GM23338 (cell line): ENCODE results near the gene ECE1. TPM values are rescaled to one million over a fixed set of nuclear protein-coding genes. Genes with fewer than 3 reads are reported as not detected.

ENCODE experiments used
- ATAC-seq: fragments of 200-7000 bp; cut with Tn5 transposase; 3 replicates; pipeline ENCODE4 v1.9.1; 2020
- DNase-seq: peaks from one replicate; pipeline ENCODE4 v3.0.0-alpha.2; 2015; ENCODE audit warnings: low spot score
- H2AFZ ChIP-seq: fragments of 200-600 bp; sonication (generic); 2 replicates; pipeline ENCODE4 v1.8.0; 2016; ENCODE audit warnings: antibody characterized with exemption, mild to moderate bottlenecking, moderate library complexity
- H3F3A ChIP-seq: fragments of 200-600 bp; sonication (generic); replicated peaks from 2 replicates; pipeline ENCODE4 v1.8.0; 2017; ENCODE audit warnings: antibody characterized with exemption, mixed run types, low read depth
- H3K27ac ChIP-seq: fragments of 200-600 bp; sonication (generic); 2 replicates; pipeline ENCODE4 v1.6.1; 2016; ENCODE audit warnings: low read depth
- H3K27me3 ChIP-seq: fragments of 200-600 bp; sonication (generic); 2 replicates; pipeline ENCODE4 v1.8.0; 2016; ENCODE audit warnings: mild to moderate bottlenecking, mixed run types, moderate library complexity; ENCODE audit not compliant: insufficient read depth
- H3K36me3 ChIP-seq: fragments of 200-600 bp; sonication (generic); 2 replicates; pipeline ENCODE4 v1.8.0; 2016; ENCODE audit warnings: mild to moderate bottlenecking; ENCODE audit not compliant: insufficient read depth
- H3K4me1 ChIP-seq: fragments of 200-600 bp; sonication (generic); 2 replicates; pipeline ENCODE4 v1.8.0; 2016; ENCODE audit warnings: mild to moderate bottlenecking, moderate library complexity; ENCODE audit not compliant: insufficient read depth
- H3K4me2 ChIP-seq: fragments of 200-600 bp; sonication (generic); 2 replicates; pipeline ENCODE4 v1.7.1; 2017; ENCODE audit warnings: mixed run types
- H3K4me3 ChIP-seq: fragments of 200-600 bp; sonication (generic); 2 replicates; pipeline ENCODE4 v1.6.1; 2016; ENCODE audit warnings: mixed run types
- H3K79me2 ChIP-seq: fragments of 200-600 bp; sonication (generic); replicated peaks from 2 replicates; pipeline ENCODE4 v1.8.0; 2017; ENCODE audit warnings: mild to moderate bottlenecking; ENCODE audit not compliant: insufficient read depth
- H3K9me2 ChIP-seq: fragments of 200-600 bp; sonication (generic); 2 replicates; pipeline ENCODE4 v1.8.0; 2017; ENCODE audit not compliant: insufficient read depth
- H4K20me1 ChIP-seq: fragments of 200-600 bp; sonication (generic); replicated peaks from 2 replicates; pipeline ENCODE4 v1.8.0; 2017; ENCODE audit warnings: mild to moderate bottlenecking; ENCODE audit not compliant: insufficient read depth
- H3K27ac Mint-ChIP-seq: 2 replicates; pipeline ENCODE4 v1.8.0; 2020; ENCODE audit warnings: inconsistent platforms, mild to moderate bottlenecking, moderate library complexity, mixed read lengths
- H3K27me3 Mint-ChIP-seq: 3 replicates; pipeline ENCODE4 v1.8.0; 2022; ENCODE audit warnings: low read depth, mild to moderate bottlenecking, moderate library complexity, mixed read lengths, inconsistent platforms; ENCODE audit not compliant: insufficient read depth, poor library complexity
- H3K36me3 Mint-ChIP-seq: 3 replicates; pipeline ENCODE4 v1.8.0; 2021; ENCODE audit warnings: low read depth, mild to moderate bottlenecking, inconsistent platforms, moderate library complexity, mixed read lengths
- H3K4me1 Mint-ChIP-seq: 3 replicates; pipeline ENCODE4 v1.8.0; 2020; ENCODE audit warnings: mild to moderate bottlenecking, inconsistent platforms, mixed read lengths
- H3K4me3 Mint-ChIP-seq: 3 replicates; pipeline ENCODE4 v1.8.0; 2021; ENCODE audit warnings: moderate library complexity, mild to moderate bottlenecking, inconsistent platforms, mixed read lengths
- H3K9me3 Mint-ChIP-seq: 3 replicates; pipeline ENCODE4 v1.8.0; 2020; ENCODE audit warnings: moderate library complexity, mild to moderate bottlenecking, inconsistent platforms, mixed read lengths
- CREB1 ChIP-seq: fragments of 250-450 bp; sonication (Bioruptor Pico); IDR thresholded peaks from 2 replicates; pipeline ENCODE4 v1.5.0; 2020; ENCODE audit warnings: low read depth, mild to moderate bottlenecking, moderate library complexity
- EZH2 ChIP-seq: fragments of 200-600 bp; sonication (generic); IDR thresholded peaks from one replicate; pipeline ENCODE4 v1.8.0; 2017; ENCODE audit warnings: antibody characterized with exemption, mild to moderate bottlenecking, low read depth; ENCODE audit not compliant: unreplicated experiment
- EZH2phosphoT487 ChIP-seq: fragments of 200-600 bp; sonication (generic); IDR thresholded peaks from one replicate; pipeline ENCODE4 v1.8.1; 2018; ENCODE audit warnings: antibody characterized with exemption; ENCODE audit not compliant: unreplicated experiment
- JUNB ChIP-seq: IDR thresholded peaks from one replicate; pipeline ENCODE4 v1.6.1; 2016; ENCODE audit warnings: antibody characterized with exemption; ENCODE audit not compliant: unreplicated experiment
- POLR2AphosphoS5 ChIP-seq: IDR thresholded peaks from 2 replicates; pipeline ENCODE4 v1.6.1; 2016; ENCODE audit warnings: antibody characterized with exemption, low read depth
- STAT1 ChIP-seq: IDR thresholded peaks from one replicate; pipeline ENCODE4 v1.6.1; 2016; ENCODE audit warnings: antibody characterized with exemption; ENCODE audit not compliant: unreplicated experiment
- ZNF114 ChIP-seq: fragments of 250-450 bp; sonication (Bioruptor Pico); IDR thresholded peaks from 2 replicates; pipeline ENCODE4 v1.5.0; 2020; ENCODE audit warnings: mild to moderate bottlenecking, moderate library complexity
- ZNF331 ChIP-seq: fragments of 250-450 bp; sonication (Bioruptor Pico); IDR thresholded peaks from 2 replicates; pipeline ENCODE4 v1.5.0; 2020; ENCODE audit warnings: low read depth, mild to moderate bottlenecking, moderate library complexity
- polyA plus RNA-seq: library from polyadenylated mRNA; unstranded; fragments of >200 nt; fragmentation: Nextera tagmentation; extraction: Ambion mirVana; gene quantifications from 2 replicates; pipeline ENCODE4 v1.2.1, GENCODE V29; 2016
- total RNA-seq: library from RNA; depleted of rRNA; stranded (reverse); fragments of >200 nt; shearing (Covaris generic); gene quantifications from 2 replicates; pipeline ENCODE4 v1.2.3, GENCODE V29; 2014
- TF ChIP-seq, protein P1 (sequence below), 2 experiments: fragments of 200-600 bp in 1 of 2; sonication (generic) in 1 of 2; conservative IDR thresholded peaks; 2 replicates each; pipeline versions ENCODE4 v1.5.1 to v1.6.1; 2016 to 2017; ENCODE audit warnings: antibody characterized with exemption in 2 of 2, low read depth in 2 of 2, mild to moderate bottlenecking in 2 of 2, moderate library complexity in 1 of 2
- TF ChIP-seq, protein P2 (sequence below): IDR thresholded peaks from 2 replicates; pipeline ENCODE4 v1.6.1; 2016; ENCODE audit warnings: antibody characterized with exemption
- TF ChIP-seq, protein P3 (sequence below): fragments of 250-450 bp; sonication (Bioruptor Pico); IDR thresholded peaks from 2 replicates; pipeline ENCODE4 v1.5.0; 2020; ENCODE audit warnings: mild to moderate bottlenecking, moderate library complexity

Gene ECE1
- total and polyA plus RNA-seq, 2 experiments from 2014 or later, result 11.0 to 45.0 TPM

DNA sequence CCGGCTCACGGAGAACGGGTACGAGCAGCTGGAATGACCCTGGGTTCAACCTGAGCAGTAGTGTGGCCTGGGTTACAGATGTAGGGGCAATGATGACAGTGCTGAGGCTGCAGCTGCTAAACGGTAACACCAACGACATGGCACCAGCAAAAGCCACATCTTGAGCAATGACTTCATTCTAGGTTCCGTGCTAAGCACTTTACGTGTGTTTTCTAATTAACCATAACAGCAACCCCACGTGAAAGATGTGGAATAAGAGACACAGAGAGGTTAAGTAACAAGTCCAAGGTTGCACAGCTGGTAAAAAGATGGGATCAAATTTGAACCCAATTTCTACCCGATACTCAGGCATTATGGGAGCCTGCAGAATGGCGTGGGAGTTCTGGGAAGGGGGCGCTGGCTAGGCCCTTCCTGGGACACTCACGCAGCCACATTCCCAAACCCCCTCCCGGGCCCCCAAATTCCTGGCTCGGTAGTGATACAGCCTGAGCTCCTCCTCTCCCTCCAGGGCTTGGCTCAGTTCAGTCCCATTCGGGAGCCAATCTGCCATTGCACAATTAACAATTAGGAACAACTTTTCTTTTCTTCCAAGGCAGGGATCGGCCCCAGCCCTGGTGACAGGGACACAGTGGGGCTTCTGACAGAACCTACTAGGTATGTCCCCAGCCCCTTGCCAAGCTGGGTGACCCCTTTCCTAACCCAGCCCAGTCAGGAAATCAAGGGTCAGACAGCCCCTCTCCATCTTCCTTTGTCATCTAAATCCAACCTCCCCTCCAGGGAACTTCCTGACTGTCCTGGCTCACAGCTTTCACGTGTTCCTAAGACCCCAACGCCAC, 23.8 kb upstream of the ECE1 start (continued):
- TF ChIP-seq, protein P1, sequence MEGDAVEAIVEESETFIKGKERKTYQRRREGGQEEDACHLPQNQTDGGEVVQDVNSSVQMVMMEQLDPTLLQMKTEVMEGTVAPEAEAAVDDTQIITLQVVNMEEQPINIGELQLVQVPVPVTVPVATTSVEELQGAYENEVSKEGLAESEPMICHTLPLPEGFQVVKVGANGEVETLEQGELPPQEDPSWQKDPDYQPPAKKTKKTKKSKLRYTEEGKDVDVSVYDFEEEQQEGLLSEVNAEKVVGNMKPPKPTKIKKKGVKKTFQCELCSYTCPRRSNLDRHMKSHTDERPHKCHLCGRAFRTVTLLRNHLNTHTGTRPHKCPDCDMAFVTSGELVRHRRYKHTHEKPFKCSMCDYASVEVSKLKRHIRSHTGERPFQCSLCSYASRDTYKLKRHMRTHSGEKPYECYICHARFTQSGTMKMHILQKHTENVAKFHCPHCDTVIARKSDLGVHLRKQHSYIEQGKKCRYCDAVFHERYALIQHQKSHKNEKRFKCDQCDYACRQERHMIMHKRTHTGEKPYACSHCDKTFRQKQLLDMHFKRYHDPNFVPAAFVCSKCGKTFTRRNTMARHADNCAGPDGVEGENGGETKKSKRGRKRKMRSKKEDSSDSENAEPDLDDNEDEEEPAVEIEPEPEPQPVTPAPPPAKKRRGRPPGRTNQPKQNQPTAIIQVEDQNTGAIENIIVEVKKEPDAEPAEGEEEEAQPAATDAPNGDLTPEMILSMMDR (conservative IDR thresholded peaks at IDR 0.05; ENCODE audit: low read depth in 2 of 2), result no peak
- TF ChIP-seq JUNB (no peak), ZNF331 (CRISPR knock-in tag) (no peak), EZH2phosphoT487 (no peak), EZH2 (no peak)
- TF ChIP-seq, protein P2, sequence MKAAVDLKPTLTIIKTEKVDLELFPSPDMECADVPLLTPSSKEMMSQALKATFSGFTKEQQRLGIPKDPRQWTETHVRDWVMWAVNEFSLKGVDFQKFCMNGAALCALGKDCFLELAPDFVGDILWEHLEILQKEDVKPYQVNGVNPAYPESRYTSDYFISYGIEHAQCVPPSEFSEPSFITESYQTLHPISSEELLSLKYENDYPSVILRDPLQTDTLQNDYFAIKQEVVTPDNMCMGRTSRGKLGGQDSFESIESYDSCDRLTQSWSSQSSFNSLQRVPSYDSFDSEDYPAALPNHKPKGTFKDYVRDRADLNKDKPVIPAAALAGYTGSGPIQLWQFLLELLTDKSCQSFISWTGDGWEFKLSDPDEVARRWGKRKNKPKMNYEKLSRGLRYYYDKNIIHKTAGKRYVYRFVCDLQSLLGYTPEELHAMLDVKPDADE, result no peak

DNA sequence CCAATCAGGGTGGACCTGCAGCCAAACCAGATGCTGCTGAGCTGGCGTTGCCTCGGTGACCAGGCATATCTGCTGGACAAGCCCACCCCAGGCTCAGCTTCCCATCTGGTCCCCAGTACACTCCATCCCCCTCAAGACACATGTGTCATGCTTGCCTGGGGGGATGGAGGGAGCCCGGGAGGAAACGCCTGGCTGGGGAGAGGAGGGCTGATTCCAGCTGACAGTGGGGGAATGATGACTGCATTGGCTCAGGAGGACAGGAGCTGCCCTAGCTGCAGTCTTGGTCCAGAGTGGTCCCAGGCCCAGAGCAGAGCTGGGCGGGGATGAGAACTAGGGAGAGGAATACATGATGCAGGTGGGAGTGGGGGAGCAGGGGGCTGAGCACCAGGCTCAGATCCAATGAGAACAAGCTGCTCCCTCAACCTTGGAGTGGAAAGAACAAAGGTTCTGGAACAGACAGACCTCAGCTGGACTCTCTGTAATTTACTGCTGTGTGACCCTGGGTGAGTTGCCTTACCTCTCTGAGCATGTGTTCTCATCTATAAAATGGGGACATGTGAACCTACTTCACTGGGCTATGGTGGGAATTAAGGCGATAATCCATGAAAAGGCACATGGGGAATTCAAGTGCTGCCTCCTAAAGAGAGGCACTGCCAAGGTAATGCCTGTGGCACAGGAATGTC, 23.1 kb upstream of the ECE1 start:
- no peak for ATAC-seq
- Mint-ChIP-seq H3K4me1 (peaks cover 57% of the 10 kb centered on the region), H3K36me3 (no peaks in the 10 kb centered on the region; the same call in 2 of the 3 replicates), H3K9me3 (no peaks in the 10 kb centered on the region), H3K27me3 (peaks cover 6% of the 10 kb centered on the region), H3K4me3 (no peak overlapping the region), H3K27ac (peak overlapping the region; percentile 44)
- H3F3A ChIP-seq, result 0 out of 2 replicates have a peak, but pooled peaks cover 3% of the 10 kb centered on the region
- H4K20me1 ChIP-seq, result no peaks in the 10 kb centered on the region; the same call in 1 of the 2 replicates
- no peak for DNase-seq
- H3K4me2 ChIP-seq, result peak overlapping the region; percentile 43
- H3K27me3 ChIP-seq, result no peaks in the 10 kb centered on the region
- H3K9me2 ChIP-seq, result no peaks in the 10 kb centered on the region
- H2AFZ ChIP-seq, result no peak overlapping the region
- no peaks in the 10 kb centered on the region for H3K79me2 ChIP-seq
- no peaks in the 10 kb centered on the region for H3K36me3 ChIP-seq
- peaks cover 39% of the 10 kb centered on the region for H3K4me1 ChIP-seq
- H3K4me3 ChIP-seq, result no peak overlapping the region
- no peak overlapping the region for H3K27ac ChIP-seq
- no peak for TF ChIP-seq CREB1 (CRISPR knock-in tag)
- TF ChIP-seq, protein P2, result no peak
- TF ChIP-seq ZNF331 (CRISPR knock-in tag), result no peak
- TF ChIP-seq ZNF114, result no peak
- no peak for TF ChIP-seq EZH2
- no peak for TF ChIP-seq EZH2phosphoT487
- TF ChIP-seq, protein P3, sequence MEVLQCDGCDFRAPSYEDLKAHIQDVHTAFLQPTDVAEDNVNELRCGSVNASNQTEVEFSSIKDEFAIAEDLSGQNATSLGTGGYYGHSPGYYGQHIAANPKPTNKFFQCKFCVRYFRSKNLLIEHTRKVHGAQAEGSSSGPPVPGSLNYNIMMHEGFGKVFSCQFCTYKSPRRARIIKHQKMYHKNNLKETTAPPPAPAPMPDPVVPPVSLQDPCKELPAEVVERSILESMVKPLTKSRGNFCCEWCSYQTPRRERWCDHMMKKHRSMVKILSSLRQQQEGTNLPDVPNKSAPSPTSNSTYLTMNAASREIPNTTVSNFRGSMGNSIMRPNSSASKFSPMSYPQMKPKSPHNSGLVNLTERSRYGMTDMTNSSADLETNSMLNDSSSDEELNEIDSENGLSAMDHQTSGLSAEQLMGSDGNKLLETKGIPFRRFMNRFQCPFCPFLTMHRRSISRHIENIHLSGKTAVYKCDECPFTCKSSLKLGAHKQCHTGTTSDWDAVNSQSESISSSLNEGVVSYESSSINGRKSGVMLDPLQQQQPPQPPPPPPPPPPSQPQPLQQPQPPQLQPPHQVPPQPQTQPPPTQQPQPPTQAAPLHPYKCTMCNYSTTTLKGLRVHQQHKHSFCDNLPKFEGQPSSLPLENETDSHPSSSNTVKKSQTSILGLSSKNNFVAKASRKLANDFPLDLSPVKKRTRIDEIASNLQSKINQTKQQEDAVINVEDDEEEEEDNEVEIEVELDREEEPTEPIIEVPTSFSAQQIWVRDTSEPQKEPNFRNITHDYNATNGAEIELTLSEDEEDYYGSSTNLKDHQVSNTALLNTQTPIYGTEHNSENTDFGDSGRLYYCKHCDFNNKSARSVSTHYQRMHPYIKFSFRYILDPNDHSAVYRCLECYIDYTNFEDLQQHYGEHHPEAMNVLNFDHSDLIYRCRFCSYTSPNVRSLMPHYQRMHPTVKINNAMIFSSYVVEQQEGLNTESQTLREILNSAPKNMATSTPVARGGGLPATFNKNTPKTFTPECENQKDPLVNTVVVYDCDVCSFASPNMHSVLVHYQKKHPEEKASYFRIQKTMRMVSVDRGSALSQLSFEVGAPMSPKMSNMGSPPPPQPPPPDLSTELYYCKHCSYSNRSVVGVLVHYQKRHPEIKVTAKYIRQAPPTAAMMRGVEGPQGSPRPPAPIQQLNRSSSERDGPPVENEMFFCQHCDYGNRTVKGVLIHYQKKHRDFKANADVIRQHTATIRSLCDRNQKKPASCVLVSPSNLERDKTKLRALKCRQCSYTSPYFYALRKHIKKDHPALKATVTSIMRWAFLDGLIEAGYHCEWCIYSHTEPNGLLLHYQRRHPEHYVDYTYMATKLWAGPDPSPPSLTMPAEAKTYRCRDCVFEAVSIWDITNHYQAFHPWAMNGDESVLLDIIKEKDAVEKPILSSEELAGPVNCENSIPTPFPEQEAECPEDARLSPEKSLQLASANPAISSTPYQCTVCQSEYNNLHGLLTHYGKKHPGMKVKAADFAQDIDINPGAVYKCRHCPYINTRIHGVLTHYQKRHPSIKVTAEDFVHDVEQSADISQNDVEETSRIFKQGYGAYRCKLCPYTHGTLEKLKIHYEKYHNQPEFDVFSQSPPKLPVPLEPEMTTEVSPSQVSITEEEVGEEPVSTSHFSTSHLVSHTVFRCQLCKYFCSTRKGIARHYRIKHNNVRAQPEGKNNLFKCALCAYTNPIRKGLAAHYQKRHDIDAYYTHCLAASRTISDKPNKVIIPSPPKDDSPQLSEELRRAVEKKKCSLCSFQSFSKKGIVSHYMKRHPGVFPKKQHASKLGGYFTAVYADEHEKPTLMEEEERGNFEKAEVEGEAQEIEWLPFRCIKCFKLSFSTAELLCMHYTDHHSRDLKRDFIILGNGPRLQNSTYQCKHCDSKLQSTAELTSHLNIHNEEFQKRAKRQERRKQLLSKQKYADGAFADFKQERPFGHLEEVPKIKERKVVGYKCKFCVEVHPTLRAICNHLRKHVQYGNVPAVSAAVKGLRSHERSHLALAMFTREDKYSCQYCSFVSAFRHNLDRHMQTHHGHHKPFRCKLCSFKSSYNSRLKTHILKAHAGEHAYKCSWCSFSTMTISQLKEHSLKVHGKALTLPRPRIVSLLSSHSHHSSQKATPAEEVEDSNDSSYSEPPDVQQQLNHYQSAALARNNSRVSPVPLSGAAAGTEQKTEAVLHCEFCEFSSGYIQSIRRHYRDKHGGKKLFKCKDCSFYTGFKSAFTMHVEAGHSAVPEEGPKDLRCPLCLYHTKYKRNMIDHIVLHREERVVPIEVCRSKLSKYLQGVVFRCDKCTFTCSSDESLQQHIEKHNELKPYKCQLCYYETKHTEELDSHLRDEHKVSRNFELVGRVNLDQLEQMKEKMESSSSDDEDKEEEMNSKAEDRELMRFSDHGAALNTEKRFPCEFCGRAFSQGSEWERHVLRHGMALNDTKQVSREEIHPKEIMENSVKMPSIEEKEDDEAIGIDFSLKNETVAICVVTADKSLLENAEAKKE (CRISPR knock-in tag), result no peak
- TF ChIP-seq POLR2AphosphoS5, result no peak
- no peak for TF ChIP-seq STAT1
